ENCODE results near the gene MAPRE3. TPM values are rescaled to one million over a fixed set of nuclear protein-coding genes. Genes with fewer than 3 reads are reported as not detected.

MAPRE3 gene
- total RNA-seq, 1 donor from 2014 or later = 57.4 TPM

DNA sequence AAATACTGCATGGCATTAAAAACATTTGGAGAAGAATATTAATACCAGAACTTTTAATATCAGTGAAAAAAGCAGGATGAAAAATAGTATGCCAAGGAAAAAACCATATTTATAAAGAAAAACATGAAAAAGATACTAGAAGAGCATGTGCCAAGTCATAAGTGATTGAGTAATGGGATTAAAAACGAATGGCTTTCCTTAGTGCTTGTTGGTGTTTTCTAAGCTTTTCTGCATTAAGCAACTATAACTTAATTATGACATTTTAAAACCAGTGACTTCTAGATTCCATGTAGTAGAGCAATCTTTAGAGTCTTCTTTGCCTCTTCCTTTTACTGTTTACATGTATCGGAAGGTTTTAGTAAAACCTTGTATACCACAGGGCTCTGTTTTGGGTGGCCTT lies 6.6 kb downstream of the MAPRE3 start:
- Histone ChIP-seq H3K36me3 (no peaks in the 10 kb centered on the region), H3K4me1 (peaks cover 66% of the 10 kb centered on the region), H3K27ac (replicated peaks) (no peak overlapping the region), H3K4me3 (no peak overlapping the region), H3K9me3 (replicated peaks) (no peaks in the 10 kb centered on the region), H3K27me3 (ENCODE audit: low read depth) (no peaks in the 10 kb centered on the region)
- intact Hi-C loops (cut with micrococcal nuclease) = loop anchor here (5.0 kb wide), 1 partner anchor 35 kb away; no protein-coding TSS in a partner anchor
- no peak for TF ChIP-seq CTCF (IDR thresholded peaks at IDR 0.05; ENCODE audit: borderline replicate concordance)
- no peak for DNase-seq

DNA sequence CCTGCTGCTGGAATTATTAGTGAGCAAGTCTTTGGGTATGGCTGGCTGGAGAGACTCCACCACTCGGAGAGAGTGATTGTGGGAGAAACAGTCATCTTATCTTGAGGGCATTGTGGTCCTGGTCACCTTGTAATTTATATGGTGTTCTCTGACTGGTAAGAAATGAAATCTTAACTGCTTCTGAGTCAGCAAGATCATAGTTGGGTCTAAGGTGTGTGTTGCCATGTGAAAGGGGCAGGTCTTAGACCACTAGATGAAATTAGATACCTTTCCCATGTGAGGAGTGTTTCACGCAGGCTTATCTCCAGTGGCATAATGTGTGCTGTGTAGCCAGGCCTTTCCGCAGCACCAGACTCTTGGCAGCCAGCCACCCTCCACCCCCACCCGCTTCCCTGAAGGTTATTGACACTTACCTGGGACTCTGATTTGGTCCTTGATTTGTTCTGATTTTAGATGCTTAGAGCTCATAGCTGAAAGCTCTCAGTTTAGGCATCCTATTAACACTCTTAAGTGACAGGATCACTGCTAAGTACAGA lies 7.7 kb downstream of the MAPRE3 start:
- peak; percentile 37 for DNase-seq
- no peak for TF ChIP-seq CTCF (IDR thresholded peaks at IDR 0.05; ENCODE audit: borderline replicate concordance)
- H3K4me1 ChIP-seq = peaks cover 66% of the 10 kb centered on the region
- H3K27me3 ChIP-seq (ENCODE audit: low read depth) = no peaks in the 10 kb centered on the region
- intact Hi-C loops (cut with micrococcal nuclease) = loop anchor here (5.0 kb wide), 1 partner anchor 34 kb away; no protein-coding TSS in a partner anchor
- H3K9me3 ChIP-seq (replicated peaks) = no peaks in the 10 kb centered on the region
- peak overlapping the region; percentile 17 for H3K27ac ChIP-seq (replicated peaks)
- no peak overlapping the region for H3K4me3 ChIP-seq
- no peaks in the 10 kb centered on the region for H3K36me3 ChIP-seq

GRCh38 chr2:26979741-26980140 lies 9.3 kb downstream of the MAPRE3 start:
- TF ChIP-seq CTCF (IDR thresholded peaks at IDR 0.05; ENCODE audit: borderline replicate concordance) = no peak
- H3K27ac ChIP-seq (replicated peaks) = peak overlapping the region; percentile 10
- peaks cover 68% of the 10 kb centered on the region for H3K4me1 ChIP-seq
- no peak for DNase-seq
- intact Hi-C loops (cut with micrococcal nuclease) = loop anchor here (5.0 kb wide), 1 partner anchor 33 kb away; no protein-coding TSS in a partner anchor
- no peaks in the 10 kb centered on the region for H3K9me3 ChIP-seq (replicated peaks)
- no peaks in the 10 kb centered on the region for H3K36me3 ChIP-seq
- no peaks in the 10 kb centered on the region for H3K27me3 ChIP-seq (ENCODE audit: low read depth)
- H3K4me3 ChIP-seq = no peak overlapping the region

- TF ChIP-seq CTCF (IDR thresholded peaks at IDR 0.05; ENCODE audit: borderline replicate concordance) = no peak
- H3K27me3 ChIP-seq (ENCODE audit: low read depth) = no peaks in the 10 kb centered on the region
- DNase-seq = no peak
- intact Hi-C loops (cut with micrococcal nuclease) = no loop called here
- H3K27ac ChIP-seq (replicated peaks) = no peak overlapping the region
- H3K4me3 ChIP-seq = no peak overlapping the region
- H3K36me3 ChIP-seq = no peaks in the 10 kb centered on the region
- H3K4me1 ChIP-seq = peaks cover 60% of the 10 kb centered on the region
- no peaks in the 10 kb centered on the region for H3K9me3 ChIP-seq (replicated peaks)
Measured at GRCh38 chr2:26980971-26981370, 10.5 kb downstream of the MAPRE3 start.

DNA sequence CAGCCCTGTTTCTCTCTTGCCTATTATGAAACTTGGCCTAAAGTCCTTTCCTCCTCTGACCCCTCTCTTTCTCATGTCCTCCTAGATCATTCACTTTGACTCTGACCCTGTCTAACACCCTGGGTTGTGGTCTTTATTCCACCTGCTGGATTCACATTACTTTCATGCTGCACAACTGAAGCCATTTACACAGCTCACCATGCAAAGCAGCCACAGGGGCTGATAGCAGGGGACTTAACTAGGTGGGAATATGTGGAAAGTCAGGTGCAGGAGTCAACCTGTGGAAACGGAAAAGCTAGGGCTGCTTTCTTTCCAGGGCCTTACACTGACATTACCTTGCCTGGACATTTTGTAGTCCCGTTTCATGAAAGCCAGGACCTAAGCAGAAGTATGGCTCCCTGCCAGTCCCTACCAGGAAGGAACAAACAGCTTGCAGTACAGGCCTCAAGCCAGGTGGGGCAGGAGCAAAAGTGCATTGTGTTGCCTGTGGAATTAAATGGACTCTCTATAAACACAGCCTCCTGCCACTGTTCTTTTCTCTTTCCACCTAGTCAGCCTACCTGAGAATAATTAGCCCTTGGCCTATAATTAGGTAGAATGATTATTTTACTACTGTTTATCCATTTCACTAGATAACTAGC lies 11.8 kb downstream of the MAPRE3 start:
- intact Hi-C loops (cut with micrococcal nuclease) = no loop called here
- peak overlapping the region; percentile 67 for H3K27ac ChIP-seq (replicated peaks)
- H3K4me1 ChIP-seq = peaks cover 48% of the 10 kb centered on the region
- no peaks in the 10 kb centered on the region for H3K36me3 ChIP-seq
- no peak overlapping the region for H3K4me3 ChIP-seq
- no peaks in the 10 kb centered on the region for H3K9me3 ChIP-seq (replicated peaks)
- peak; percentile 64 for TF ChIP-seq CTCF (IDR thresholded peaks at IDR 0.05; ENCODE audit: borderline replicate concordance)
- DNase-seq = peak; percentile 65
- H3K27me3 ChIP-seq (ENCODE audit: low read depth) = no peaks in the 10 kb centered on the region
